GM10248 (cell line): ENCODE results near the gene XRCC6.
A peak's percentile ranks its signal among the peaks of the same experiment; 100 is the strongest.
"Not testable (repeated sequence)": the region's sequence is repeated elsewhere in the genome, so short reads cannot be mapped to it uniquely, and the experiment has no call there.

Experiments used
- CTCF ChIA-PET: fragments of 300-600 bp; sonication (Branson Sonifier 250); formaldehyde crosslinking; extraction: SDS; loops from one replicate; lab custom pipeline; 2021; ENCODE audit warnings: antibody characterized with exemption; lab: Yijun Ruan, JAX
- POLR2A ChIA-PET: fragments of 350-650 bp; sonication (Branson Sonifier 250); formaldehyde crosslinking; extraction: SDS; loops from one replicate; lab custom pipeline; 2020; ENCODE audit warnings: antibody characterized with exemption; lab: Yijun Ruan, JAX
- DNase-seq: peaks from one replicate; pipeline ENCODE4 v3.0.0; 2012; ENCODE audit errors: extremely low spot score
- CTCF ChIP-seq: IDR thresholded peaks from 2 replicates; pipeline ENCODE4 v1.5.1; 2012; ENCODE audit warnings: mild to moderate bottlenecking, low read depth; ENCODE audit errors: extremely low read depth, missing control alignments, control extremely low read depth

The XRCC6 gene

GRCh38 chr22:41683616-41684015 lies 62.5 kb downstream of the XRCC6 start:
- TF ChIP-seq CTCF: no peak
- POLR2A ChIA-PET: no interaction called here
- CTCF ChIA-PET: interaction anchor here (1.2 kb wide), 1 partner anchor 17 kb away, joined by 6 read pairs; no protein-coding TSS in a partner anchor
- DNase-seq: no peak

GRCh38 chr22:41684194-41684593 lies 63.1 kb downstream of the XRCC6 start:
- DNase-seq: no peak
- ChIA-PET POLR2A (interaction anchor here (0.7 kb wide), 1 partner anchor 256 kb away, joined by 6 read pairs; no protein-coding TSS in a partner anchor), CTCF (interaction anchor here (1.2 to 5.0 kb wide), 2 partner anchors 14 to 17 kb away, joined by 6 to 46 read pairs; partner anchors contain the start of gene MEI1)
- TF ChIP-seq CTCF: no peak

GRCh38 chr22:41686890-41687289 lies 65.8 kb downstream of the XRCC6 start:
- DNase-seq, POLR2A ChIA-PET: not testable (repeated sequence)
- CTCF ChIA-PET: interaction anchor here (0.9 to 5.0 kb wide), 5 partner anchors 11 to 254 kb away, joined by 3 to 46 read pairs (median 13); partner anchors contain the start of gene MEI1

DNA sequence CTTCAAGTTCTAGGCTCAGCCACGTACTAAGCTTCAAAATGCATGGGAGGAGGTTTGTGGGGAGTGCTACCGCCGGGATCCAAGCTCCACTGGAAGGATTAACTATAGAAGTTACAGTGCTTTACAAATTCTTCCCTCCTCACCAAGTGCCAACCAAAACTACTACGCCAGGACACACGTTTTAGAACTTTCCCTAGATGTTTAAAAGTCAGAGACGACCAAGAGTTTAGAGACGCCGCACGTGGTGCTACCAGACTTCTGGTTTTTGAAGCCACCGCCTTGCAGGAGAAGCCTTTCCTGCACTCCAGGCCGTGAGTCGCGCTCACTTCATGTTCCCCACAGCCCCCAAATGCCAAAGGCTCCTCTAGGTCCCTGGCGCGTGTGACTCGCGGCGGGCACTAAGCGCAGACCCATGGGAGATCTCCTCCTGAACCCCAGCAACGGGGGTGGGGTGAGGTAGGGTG lies 66.8 kb downstream of the XRCC6 start:
- ChIA-PET POLR2A (interaction anchor here (1.2 kb wide), 1 partner anchor 112 kb away, joined by 6 read pairs; the partner anchor contains the start of gene CCDC134), CTCF (interaction anchor here (1.3 to 5.0 kb wide), 4 partner anchors 10 to 253 kb away, joined by 3 to 46 read pairs (median 14); partner anchors contain the start of gene MEI1)
- no peak for DNase-seq
- TF ChIP-seq CTCF: no peak

- no peak for TF ChIP-seq CTCF
- ChIA-PET CTCF (interaction anchor here (0.8 to 5.0 kb wide), 6 partner anchors 10 to 254 kb away, joined by 3 to 46 read pairs (median 8); partner anchors contain the start of gene MEI1), POLR2A (interaction anchor here (0.6 to 1.2 kb wide), 2 partner anchors 30 to 112 kb away, joined by 4 to 6 read pairs; partner anchors contain the start of gene CCDC134)
- DNase-seq: peak; percentile 95
Observed at GRCh38 chr22:41688365-41689211, 67.5 kb downstream of the XRCC6 start, which contains the start of gene SNU13. SNU13 (minus strand) TSS chr22:41688867; CDS start chr22:41688796, 71 bp downstream.

DNA sequence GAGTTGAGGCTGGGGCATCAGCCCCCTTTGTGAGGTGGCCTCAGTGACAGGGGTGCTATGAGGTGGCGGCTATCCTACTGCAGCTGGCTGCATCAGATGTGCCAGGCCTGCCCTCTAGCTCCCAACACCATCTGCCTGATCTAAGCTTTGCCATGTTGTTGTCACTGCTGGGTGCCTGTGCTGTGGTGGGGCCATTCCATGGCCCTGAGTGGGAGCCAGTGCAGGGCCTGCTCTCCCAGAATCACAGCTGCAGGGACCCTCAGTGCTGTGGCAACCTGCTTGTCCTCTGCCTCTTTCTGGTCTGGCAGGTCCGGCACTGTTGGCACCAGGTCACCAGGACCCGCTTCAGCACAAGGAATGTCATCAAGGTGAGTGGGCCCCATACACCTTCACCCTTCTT lies 69.4 kb downstream of the XRCC6 start:
- POLR2A ChIA-PET: interaction anchor here (0.5 kb wide), 1 partner anchor 11 kb away, joined by 3 read pairs; no protein-coding TSS in a partner anchor
- no peak for TF ChIP-seq CTCF
- no peak for DNase-seq
- CTCF ChIA-PET: interaction anchor here (1.0 kb wide), 1 partner anchor 56 kb away, joined by 3 read pairs; no protein-coding TSS in a partner anchor

GRCh38 chr22:41695211-41695610 lies 74.1 kb downstream of the XRCC6 start:
- ChIA-PET POLR2A (no interaction called here), CTCF (interaction anchor here (0.8 to 4.2 kb wide), 2 partner anchors 29 to 246 kb away, joined by 3 to 28 read pairs; no protein-coding TSS in a partner anchor)
- TF ChIP-seq CTCF: no peak

More at GRCh38 chr22:41695211-41695610, 74.1 kb downstream of the XRCC6 start:
- no peak for DNase-seq
